Measurements from ENCODE around the gene TES.
A peak's percentile ranks its signal among the peaks of the same experiment; 100 is the strongest.

Gene TES

GRCh38 chr7:116252249-116252648, 41.9 kb downstream of the TES start:
- DNase-seq = no peak

GRCh38 chr7:116257156-116257555, 46.8 kb downstream of the TES start:
- no peak for DNase-seq

- peak; percentile 9 for DNase-seq
These were observed 48.4 kb downstream of the TES start for GRCh38 chr7:116258734-116259133.

GRCh38 chr7:116259156-116259870, 49.0 kb downstream of the TES start:
- DNase-seq = no peak

- DNase-seq = no peak
These were observed 49.6 kb downstream of the TES start for GRCh38 chr7:116259871-116260440.

GRCh38 chr7:116261904-116262303, 51.6 kb downstream of the TES start:
- no peak for DNase-seq

- no peak for DNase-seq
These were observed 55.5 kb downstream of the TES start for GRCh38 chr7:116265881-116266280.

GRCh38 chr7:116269466-116269865, 59.1 kb downstream of the TES start:
- DNase-seq = no peak

- DNase-seq = no peak
These were observed 61.0 kb downstream of the TES start for GRCh38 chr7:116271161-116271913.

GRCh38 chr7:116271963-116272886, 61.9 kb downstream of the TES start:
- no peak for DNase-seq

- no peak for DNase-seq
These were observed 63.1 kb downstream of the TES start for GRCh38 chr7:116273283-116273917.

- DNase-seq = no peak
These were observed 63.6 kb downstream of the TES start for GRCh38 chr7:116273918-116274301.

GRCh38 chr7:116277070-116277469, 66.7 kb downstream of the TES start:
- DNase-seq = no peak

- DNase-seq = no peak
These were observed 68.9 kb downstream of the TES start for GRCh38 chr7:116279217-116279616.

- DNase-seq = no peak
These were observed 70.5 kb downstream of the TES start for GRCh38 chr7:116280803-116281202.

- DNase-seq = no peak
These were observed 73.4 kb downstream of the TES start for GRCh38 chr7:116283595-116284204.

- no peak for DNase-seq
These were observed 74.1 kb downstream of the TES start for GRCh38 chr7:116284390-116284789.

- DNase-seq = no peak
These were observed 74.9 kb downstream of the TES start for GRCh38 chr7:116285252-116285651.

GRCh38 chr7:116290740-116291139, 80.4 kb downstream of the TES start:
- DNase-seq = no peak

- DNase-seq = no peak
These were observed 81.6 kb downstream of the TES start for GRCh38 chr7:116291937-116292336.

GRCh38 chr7:116292381-116292780, 82.0 kb downstream of the TES start:
- DNase-seq = no peak

GRCh38 chr7:116293139-116293538, 82.8 kb downstream of the TES start:
- no peak for DNase-seq
